A673 (cell line): ENCODE data around the gene C7orf33.

ENCODE experiments used
- CTCF ChIP-seq: fragments of 300-800, 200-600 bp; sonication (generic); conservative IDR thresholded peaks from 2 replicates; pipeline ENCODE4 v1.5.1; 2017; ENCODE audit warnings: low read depth, mild to moderate bottlenecking, antibody characterized with exemption, low read length, moderate library complexity, mixed read lengths
- EZH2 ChIP-seq: fragments of 200-600 bp; sonication (generic); IDR thresholded peaks from 2 replicates; pipeline ENCODE4 v1.6.1; 2017; ENCODE audit warnings: borderline replicate concordance, low read depth, mild to moderate bottlenecking, mixed read lengths, antibody characterized with exemption, low read length; ENCODE audit not compliant: poor library complexity, severe bottlenecking

- TF ChIP-seq CTCF (no peak), EZH2 (no peak)
Measured at GRCh38 chr7:148620749-148621359, 30.3 kb downstream of the C7orf33 start.
